Measurements from ENCODE around the gene APOO. TPM values are rescaled to one million over a fixed set of nuclear protein-coding genes. Genes with fewer than 3 reads are reported as not detected.
"Not testable (repeated sequence)": the region's sequence is repeated elsewhere in the genome, so short reads cannot be mapped to it uniquely, and the experiment has no call there.

The APOO gene
- total RNA-seq, 1 experiment from 2014 or later, result 34.5 TPM

DNA sequence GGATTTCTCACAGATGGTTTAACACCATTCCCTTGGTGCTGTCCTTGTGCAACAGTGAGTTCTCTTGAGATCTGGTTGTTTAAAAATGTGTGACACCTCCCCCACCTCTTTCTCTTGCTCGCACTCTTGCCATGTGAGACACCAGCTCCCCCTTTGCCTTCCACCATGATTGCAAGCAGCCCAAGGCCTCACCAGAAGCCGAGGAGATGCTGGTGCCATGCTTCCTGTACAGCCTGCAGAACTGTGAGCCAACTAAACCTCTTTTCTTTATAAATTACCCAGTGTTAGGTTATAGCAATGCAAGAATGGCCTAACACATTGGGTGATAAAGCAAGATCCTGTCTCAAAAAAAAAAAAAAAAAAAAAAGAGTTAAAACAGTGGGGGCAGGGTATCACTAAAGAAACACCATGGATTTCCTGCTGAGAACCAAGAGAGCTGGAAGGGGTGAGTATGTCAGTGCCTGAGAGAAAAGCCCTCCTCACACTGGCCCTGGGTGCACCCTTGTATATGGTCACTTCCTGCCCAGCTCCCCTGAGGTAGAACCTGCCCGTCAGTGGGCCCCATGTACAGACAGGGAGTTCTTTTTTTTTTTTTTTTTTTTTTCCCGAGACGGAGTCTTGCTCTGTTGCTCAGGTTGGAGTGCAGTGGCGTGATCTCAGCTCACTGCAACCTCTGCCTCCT is 46.4 kb downstream of the APOO start:
- Histone ChIP-seq H3K4me2 (ENCODE audit: low read length) (no peak overlapping the region), H3K9me2 (ENCODE audit: insufficient read depth) (no peaks in the 10 kb centered on the region), H4K20me1 (ENCODE audit: insufficient read depth) (no peaks in the 10 kb centered on the region), H3K36me3 (ENCODE audit: control insufficient read depth in 1 of 2, insufficient read depth in 2 of 2, low read length in 2 of 2) (no peaks in the 10 kb centered on the region), H3K27me3 (ENCODE audit: insufficient read depth, low read length) (no peaks in the 10 kb centered on the region), H3K79me2 (ENCODE audit: insufficient read depth, low read length) (no peaks in the 10 kb centered on the region), H2AFZ (ENCODE audit: low read depth, low read length, poor library complexity, severe bottlenecking) (no peak overlapping the region), H3K9me3 (ENCODE audit: control insufficient read depth in 1 of 2, insufficient read depth in 1 of 2, low read depth in 1 of 2, low read length in 2 of 2) (no peaks in the 10 kb centered on the region), H3K27ac (ENCODE audit: low read depth, low read length) (no peak overlapping the region), H3K9ac (ENCODE audit: low read length) (no peak overlapping the region), H3K4me1 (ENCODE audit: control insufficient read depth in 1 of 2, insufficient read depth in 2 of 2, low read length in 2 of 2) (no peaks in the 10 kb centered on the region), H3K4me3 (replicated peaks in 1 of 2; ENCODE audit: low read depth in 1 of 2, low read length in 2 of 2) (no peak overlapping the region)
- ChIA-PET CTCF (no interaction called here), POLR2A (no interaction called here), RAD21 (ENCODE audit: low non-redundant PET in 1 of 2, low total read pairs in 2 of 2, uncharacterized antibody in 2 of 2, unreplicated experiment in 2 of 2) (no interaction called here)
- DNase-seq (ENCODE audit: low read depth, low spot score) (no peak), ATAC-seq (no peak)
- TF ChIP-seq ZNF274 (IDR thresholded peaks at IDR 0.05; ENCODE audit: low read depth, low read length) (no peak), ZBTB33 (IDR thresholded peaks at IDR 0.05; ENCODE audit: extremely low read depth, insufficient replicate concordance, low read length) (no peak), FOSL1 (IDR thresholded peaks at IDR 0.05; ENCODE audit: low read depth) (no peak), SP1 (IDR thresholded peaks at IDR 0.05; ENCODE audit: low read depth) (no peak), SRF (IDR thresholded peaks at IDR 0.05; ENCODE audit: low read depth) (no peak), YY1 (IDR thresholded peaks at IDR 0.05; ENCODE audit: extremely low read depth, insufficient replicate concordance, low read depth, low read length) (no peak), CEBPB (IDR thresholded peaks at IDR 0.05; ENCODE audit: low read depth) (no peak), TCF7L2 (IDR thresholded peaks at IDR 0.05; ENCODE audit: borderline replicate concordance, extremely low read depth, insufficient read depth, insufficient read length) (no peak), MAX (IDR thresholded peaks at IDR 0.05) (no peak), POLR2AphosphoS5 (IDR thresholded peaks at IDR 0.05; ENCODE audit: low read depth, low read length) (no peak), CBX3 (IDR thresholded peaks at IDR 0.05; ENCODE audit: low read depth) (no peak), RAD21 (IDR thresholded peaks at IDR 0.05; ENCODE audit: low read depth) (no peak), JUND (IDR thresholded peaks at IDR 0.05) (no peak), ZFX (IDR thresholded peaks at IDR 0.05) (no peak)
- TF ChIP-seq, protein P1, sequence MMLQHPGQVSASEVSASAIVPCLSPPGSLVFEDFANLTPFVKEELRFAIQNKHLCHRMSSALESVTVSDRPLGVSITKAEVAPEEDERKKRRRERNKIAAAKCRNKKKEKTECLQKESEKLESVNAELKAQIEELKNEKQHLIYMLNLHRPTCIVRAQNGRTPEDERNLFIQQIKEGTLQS (IDR thresholded peaks at IDR 0.05), result no peak
- TF ChIP-seq, protein P2, sequence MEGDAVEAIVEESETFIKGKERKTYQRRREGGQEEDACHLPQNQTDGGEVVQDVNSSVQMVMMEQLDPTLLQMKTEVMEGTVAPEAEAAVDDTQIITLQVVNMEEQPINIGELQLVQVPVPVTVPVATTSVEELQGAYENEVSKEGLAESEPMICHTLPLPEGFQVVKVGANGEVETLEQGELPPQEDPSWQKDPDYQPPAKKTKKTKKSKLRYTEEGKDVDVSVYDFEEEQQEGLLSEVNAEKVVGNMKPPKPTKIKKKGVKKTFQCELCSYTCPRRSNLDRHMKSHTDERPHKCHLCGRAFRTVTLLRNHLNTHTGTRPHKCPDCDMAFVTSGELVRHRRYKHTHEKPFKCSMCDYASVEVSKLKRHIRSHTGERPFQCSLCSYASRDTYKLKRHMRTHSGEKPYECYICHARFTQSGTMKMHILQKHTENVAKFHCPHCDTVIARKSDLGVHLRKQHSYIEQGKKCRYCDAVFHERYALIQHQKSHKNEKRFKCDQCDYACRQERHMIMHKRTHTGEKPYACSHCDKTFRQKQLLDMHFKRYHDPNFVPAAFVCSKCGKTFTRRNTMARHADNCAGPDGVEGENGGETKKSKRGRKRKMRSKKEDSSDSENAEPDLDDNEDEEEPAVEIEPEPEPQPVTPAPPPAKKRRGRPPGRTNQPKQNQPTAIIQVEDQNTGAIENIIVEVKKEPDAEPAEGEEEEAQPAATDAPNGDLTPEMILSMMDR (IDR thresholded peaks at IDR 0.05 in 2 of 3, conservative IDR thresholded peaks at IDR 0.05 in 1 of 3; ENCODE audit: borderline replicate concordance in 1 of 3, insufficient read depth in 1 of 3, low read depth in 2 of 3, low read length in 2 of 3), result no peak
- intact Hi-C loops (cut with micrococcal nuclease), result no loop called here
- BruUV-seq (replicated peaks), result no TSS peak

GRCh38 chrX:23859238-23859637 is 48.5 kb downstream of the APOO start:
- H3K4me2 ChIP-seq (ENCODE audit: low read length); BruUV-seq (replicated peaks); H4K20me1 ChIP-seq (ENCODE audit: insufficient read depth); H3K4me1 ChIP-seq (ENCODE audit: control insufficient read depth in 1 of 2, insufficient read depth in 2 of 2, low read length in 2 of 2); H3K9me2 ChIP-seq (ENCODE audit: insufficient read depth); H3K27me3 ChIP-seq (ENCODE audit: insufficient read depth, low read length); CTCF ChIA-PET; H2AFZ ChIP-seq (ENCODE audit: low read depth, low read length, poor library complexity, severe bottlenecking); H3K36me3 ChIP-seq (ENCODE audit: control insufficient read depth in 1 of 2, insufficient read depth in 2 of 2, low read length in 2 of 2); H3K4me3 ChIP-seq (replicated peaks in 1 of 2; ENCODE audit: low read depth in 1 of 2, low read length in 2 of 2); intact Hi-C loops (cut with micrococcal nuclease); H3K79me2 ChIP-seq (ENCODE audit: insufficient read depth, low read length); RAD21 ChIA-PET (ENCODE audit: low non-redundant PET in 1 of 2, low total read pairs in 2 of 2, uncharacterized antibody in 2 of 2, unreplicated experiment in 2 of 2); H3K27ac ChIP-seq (ENCODE audit: low read depth, low read length); DNase-seq (ENCODE audit: low read depth, low spot score); ATAC-seq; H3K9me3 ChIP-seq (ENCODE audit: control insufficient read depth in 1 of 2, insufficient read depth in 1 of 2, low read depth in 1 of 2, low read length in 2 of 2); H3K9ac ChIP-seq (ENCODE audit: low read length); POLR2A ChIA-PET: not testable (repeated sequence)

All from HCT116 (cell line).